Measurements from ENCODE around the gene ATL2. TPM values are rescaled to one million over a fixed set of nuclear protein-coding genes. Genes with fewer than 3 reads are reported as not detected.
"Not testable (repeated sequence)": the region's sequence is repeated elsewhere in the genome, so short reads cannot be mapped to it uniquely, and the experiment has no call there.

Gene ATL2
- total and polyA plus RNA-seq, 2 donors (not counting 1 experiment from before 2014, with no cell fraction given), result 26.5 to 70.7 TPM

DNA sequence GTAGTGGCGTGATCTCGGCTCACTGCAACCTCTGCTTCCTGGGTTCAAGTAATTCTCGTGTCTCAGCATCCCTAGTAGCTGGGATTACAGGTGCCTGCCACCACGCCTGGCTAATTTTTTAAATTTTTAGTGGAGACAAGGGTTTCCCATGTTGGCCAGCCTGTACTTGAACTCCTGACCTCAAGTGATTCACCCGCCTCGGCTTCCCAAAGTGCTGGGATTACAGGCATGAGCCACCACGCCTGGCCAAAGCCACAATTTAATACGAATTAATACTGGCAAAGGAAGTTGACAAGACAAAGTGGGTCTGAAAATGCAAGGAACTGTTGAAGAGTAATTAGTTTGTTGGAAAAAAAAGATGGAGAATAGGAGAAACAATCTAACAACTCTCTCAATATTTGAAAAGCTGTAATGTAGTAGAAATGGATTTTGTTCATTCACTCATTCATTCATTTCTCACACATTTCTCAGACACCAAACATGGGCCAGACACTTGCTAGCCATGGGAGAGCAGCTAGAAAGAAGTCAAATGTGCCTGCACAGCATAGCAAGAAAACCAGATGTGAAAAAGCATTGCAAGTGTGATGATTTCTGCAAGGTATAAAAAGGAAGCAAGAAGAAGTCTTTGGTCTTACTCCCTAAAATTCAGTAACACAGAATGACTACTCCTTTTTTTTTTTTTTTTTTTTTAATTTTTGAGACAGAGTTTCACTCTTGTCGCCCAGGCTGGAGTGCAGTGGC is 39.4 kb upstream of the ATL2 start:
- peak in 1 of 2 donors; percentile 20 for DNase-seq (ENCODE audit: low read depth in 2 of 2)
- no peaks in the 10 kb centered on the region for H3K36me3 ChIP-seq (ENCODE audit: control insufficient read depth, insufficient read depth, low read length)
- H3K79me2 ChIP-seq (ENCODE audit: control insufficient read depth, insufficient read depth, low read length), result no peaks in the 10 kb centered on the region
- H3K9me3 ChIP-seq (ENCODE audit: control insufficient read depth, insufficient read depth, low read depth, low read length), result no peaks in the 10 kb centered on the region
- TF ChIP-seq, protein P1, sequence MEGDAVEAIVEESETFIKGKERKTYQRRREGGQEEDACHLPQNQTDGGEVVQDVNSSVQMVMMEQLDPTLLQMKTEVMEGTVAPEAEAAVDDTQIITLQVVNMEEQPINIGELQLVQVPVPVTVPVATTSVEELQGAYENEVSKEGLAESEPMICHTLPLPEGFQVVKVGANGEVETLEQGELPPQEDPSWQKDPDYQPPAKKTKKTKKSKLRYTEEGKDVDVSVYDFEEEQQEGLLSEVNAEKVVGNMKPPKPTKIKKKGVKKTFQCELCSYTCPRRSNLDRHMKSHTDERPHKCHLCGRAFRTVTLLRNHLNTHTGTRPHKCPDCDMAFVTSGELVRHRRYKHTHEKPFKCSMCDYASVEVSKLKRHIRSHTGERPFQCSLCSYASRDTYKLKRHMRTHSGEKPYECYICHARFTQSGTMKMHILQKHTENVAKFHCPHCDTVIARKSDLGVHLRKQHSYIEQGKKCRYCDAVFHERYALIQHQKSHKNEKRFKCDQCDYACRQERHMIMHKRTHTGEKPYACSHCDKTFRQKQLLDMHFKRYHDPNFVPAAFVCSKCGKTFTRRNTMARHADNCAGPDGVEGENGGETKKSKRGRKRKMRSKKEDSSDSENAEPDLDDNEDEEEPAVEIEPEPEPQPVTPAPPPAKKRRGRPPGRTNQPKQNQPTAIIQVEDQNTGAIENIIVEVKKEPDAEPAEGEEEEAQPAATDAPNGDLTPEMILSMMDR (conservative IDR thresholded peaks at IDR 0.05 in 1 of 2, IDR thresholded peaks at IDR 0.05 in 1 of 2; ENCODE audit: low read depth in 1 of 2, low read length in 2 of 2), result no peak
- no peak for TF ChIP-seq EZH2 (IDR thresholded peaks at IDR 0.05; ENCODE audit: low read length, missing control alignments)
- H3K4me1 ChIP-seq (ENCODE audit: control insufficient read depth, extremely low read depth, insufficient read depth, low read length), result no peaks in the 10 kb centered on the region
- H3K27ac ChIP-seq (ENCODE audit: insufficient read depth, low read length), result no peak overlapping the region
- H3K4me2 ChIP-seq (ENCODE audit: extremely low read depth, insufficient read depth, low read length), result no peak overlapping the region
- peaks cover 5% of the 10 kb centered on the region for H3K27me3 ChIP-seq (ENCODE audit: control insufficient read depth, insufficient read depth, low read length)
- H3K4me3 ChIP-seq (replicated peaks in 1 of 4; ENCODE audit: control extremely low read depth in 1 of 4, insufficient read depth in 1 of 4, low read depth in 3 of 4, low read length in 4 of 4), result no peak overlapping the region
- no peak overlapping the region for H2AFZ ChIP-seq (ENCODE audit: low read length)
- H4K20me1 ChIP-seq (ENCODE audit: control insufficient read depth, extremely low read depth, insufficient read depth, low read length), result no peaks in the 10 kb centered on the region
- no peak overlapping the region for H3K9ac ChIP-seq (ENCODE audit: insufficient read depth, low read length)

DNA sequence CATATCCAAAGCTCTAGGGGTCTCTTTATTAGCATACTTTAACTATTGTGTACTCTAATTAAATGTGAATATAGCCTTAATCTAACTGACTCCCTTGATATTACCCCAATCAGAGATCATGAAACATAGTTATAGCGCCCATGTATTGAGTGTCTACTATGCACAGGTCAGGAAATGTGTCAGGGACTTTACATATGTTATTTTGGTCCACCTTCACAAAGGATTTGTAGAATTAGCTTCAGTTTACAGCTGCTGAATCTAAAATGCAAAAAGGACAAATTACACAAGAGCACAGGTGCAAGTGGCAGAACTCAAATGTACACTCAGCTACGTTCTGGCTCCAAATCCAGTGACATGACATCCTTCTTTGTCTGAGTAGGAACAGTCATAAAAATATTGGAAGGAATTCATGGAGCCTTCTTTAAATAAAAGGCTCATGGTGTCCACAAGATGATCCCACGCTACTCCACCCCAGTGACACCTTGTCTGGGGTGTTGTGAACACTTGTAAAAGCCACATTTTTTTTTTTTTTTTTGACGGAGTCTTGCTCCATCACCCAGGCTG is 38.7 kb upstream of the ATL2 start:
- Histone ChIP-seq H4K20me1 (ENCODE audit: control insufficient read depth, extremely low read depth, insufficient read depth, low read length) (no peaks in the 10 kb centered on the region), H3K4me3 (replicated peaks in 1 of 4; ENCODE audit: control extremely low read depth in 1 of 4, insufficient read depth in 1 of 4, low read depth in 3 of 4, low read length in 4 of 4) (no peak overlapping the region), H3K27me3 (ENCODE audit: control insufficient read depth, insufficient read depth, low read length) (peaks cover 5% of the 10 kb centered on the region), H3K9me3 (ENCODE audit: control insufficient read depth, insufficient read depth, low read depth, low read length) (no peaks in the 10 kb centered on the region), H3K79me2 (ENCODE audit: control insufficient read depth, insufficient read depth, low read length) (no peaks in the 10 kb centered on the region), H3K27ac (ENCODE audit: insufficient read depth, low read length) (no peak overlapping the region), H3K4me2 (ENCODE audit: extremely low read depth, insufficient read depth, low read length) (no peak overlapping the region), H2AFZ (ENCODE audit: low read length) (no peak overlapping the region), H3K9ac (ENCODE audit: insufficient read depth, low read length) (no peak overlapping the region), H3K36me3 (ENCODE audit: control insufficient read depth, insufficient read depth, low read length) (no peaks in the 10 kb centered on the region), H3K4me1 (ENCODE audit: control insufficient read depth, extremely low read depth, insufficient read depth, low read length) (no peaks in the 10 kb centered on the region)
- DNase-seq (ENCODE audit: low read depth in 2 of 2), result no peak
- TF ChIP-seq, protein P1 (conservative IDR thresholded peaks at IDR 0.05 in 1 of 2, IDR thresholded peaks at IDR 0.05 in 1 of 2; ENCODE audit: low read depth in 1 of 2, low read length in 2 of 2), result no peak
- TF ChIP-seq EZH2 (IDR thresholded peaks at IDR 0.05; ENCODE audit: low read length, missing control alignments), result no peak

DNA sequence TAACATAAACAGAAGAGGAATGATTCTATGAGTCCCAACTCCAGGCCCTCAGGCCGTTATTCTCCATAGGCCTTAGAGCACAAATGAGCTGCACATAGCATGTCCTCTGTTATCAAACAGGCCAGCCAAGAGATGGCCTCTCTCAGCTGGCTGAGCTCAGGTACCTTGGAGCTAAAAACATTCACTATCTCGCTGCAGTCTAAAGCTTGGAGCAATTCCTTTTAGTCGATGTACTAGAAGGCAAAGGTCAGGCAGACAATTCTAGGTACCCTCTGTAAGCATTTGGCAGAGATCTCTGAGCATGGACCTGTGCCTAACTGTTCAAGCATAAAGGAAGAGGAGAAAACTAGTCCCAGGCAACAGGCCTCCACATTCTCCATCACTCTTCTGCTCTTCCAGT is 38.0 kb upstream of the ATL2 start:
- Histone ChIP-seq H3K9ac (ENCODE audit: insufficient read depth, low read length) (no peak overlapping the region), H2AFZ (ENCODE audit: low read length) (no peak overlapping the region), H3K4me1 (ENCODE audit: control insufficient read depth, extremely low read depth, insufficient read depth, low read length) (no peaks in the 10 kb centered on the region), H3K79me2 (ENCODE audit: control insufficient read depth, insufficient read depth, low read length) (no peaks in the 10 kb centered on the region), H3K9me3 (ENCODE audit: control insufficient read depth, insufficient read depth, low read depth, low read length) (no peaks in the 10 kb centered on the region), H4K20me1 (ENCODE audit: control insufficient read depth, extremely low read depth, insufficient read depth, low read length) (no peaks in the 10 kb centered on the region), H3K4me3 (replicated peaks in 1 of 4; ENCODE audit: control extremely low read depth in 1 of 4, insufficient read depth in 1 of 4, low read depth in 3 of 4, low read length in 4 of 4) (no peak overlapping the region), H3K27me3 (ENCODE audit: control insufficient read depth, insufficient read depth, low read length) (peaks cover 5% of the 10 kb centered on the region), H3K4me2 (ENCODE audit: extremely low read depth, insufficient read depth, low read length) (no peak overlapping the region), H3K27ac (ENCODE audit: insufficient read depth, low read length) (no peak overlapping the region), H3K36me3 (ENCODE audit: control insufficient read depth, insufficient read depth, low read length) (no peaks in the 10 kb centered on the region)
- DNase-seq (ENCODE audit: low read depth in 2 of 2), result no peak
- no peak for TF ChIP-seq EZH2 (IDR thresholded peaks at IDR 0.05; ENCODE audit: low read length, missing control alignments)
- TF ChIP-seq, protein P1 (conservative IDR thresholded peaks at IDR 0.05 in 1 of 2, IDR thresholded peaks at IDR 0.05 in 1 of 2; ENCODE audit: low read depth in 1 of 2, low read length in 2 of 2), result no peak

DNA sequence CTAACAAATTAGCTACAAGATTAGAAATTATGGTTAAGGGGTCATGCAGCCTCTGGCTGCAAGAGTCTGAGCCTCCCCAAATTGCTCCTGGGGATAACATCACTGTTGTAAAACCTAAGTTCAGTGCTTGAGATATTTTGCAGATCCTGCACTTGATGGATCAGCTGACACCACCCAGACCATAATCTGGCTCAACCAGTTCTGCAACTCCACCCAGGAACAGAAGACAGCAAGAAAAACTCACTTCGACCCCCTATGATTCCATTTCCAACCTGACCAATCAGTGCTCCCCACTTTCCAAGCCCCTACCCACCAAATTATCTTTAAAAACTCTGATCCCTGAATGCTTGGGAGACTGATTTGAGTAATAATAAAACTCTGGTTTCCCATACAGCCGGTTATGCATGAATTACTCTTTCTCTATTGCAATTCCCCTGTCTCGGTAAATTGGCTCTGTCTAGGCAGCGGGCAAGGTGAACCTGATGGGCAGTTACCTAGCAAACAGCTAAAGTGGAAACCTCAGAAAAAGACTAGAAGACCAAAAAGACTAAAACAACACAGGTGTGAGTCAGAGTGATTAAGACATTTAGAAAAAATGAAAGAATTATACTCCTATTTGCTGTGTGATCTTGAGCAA is 35.3 kb upstream of the ATL2 start:
- not testable (repeated sequence) for H3K9ac ChIP-seq (ENCODE audit: insufficient read depth, low read length); H3K36me3 ChIP-seq (ENCODE audit: control insufficient read depth, insufficient read depth, low read length); H3K27me3 ChIP-seq (ENCODE audit: control insufficient read depth, insufficient read depth, low read length); H3K9me3 ChIP-seq (ENCODE audit: control insufficient read depth, insufficient read depth, low read depth, low read length); H2AFZ ChIP-seq (ENCODE audit: low read length); H3K4me3 ChIP-seq (replicated peaks in 1 of 4; ENCODE audit: control extremely low read depth in 1 of 4, insufficient read depth in 1 of 4, low read depth in 3 of 4, low read length in 4 of 4); H3K4me1 ChIP-seq (ENCODE audit: control insufficient read depth, extremely low read depth, insufficient read depth, low read length); H4K20me1 ChIP-seq (ENCODE audit: control insufficient read depth, extremely low read depth, insufficient read depth, low read length); DNase-seq (ENCODE audit: low read depth in 2 of 2); H3K4me2 ChIP-seq (ENCODE audit: extremely low read depth, insufficient read depth, low read length); H3K79me2 ChIP-seq (ENCODE audit: control insufficient read depth, insufficient read depth, low read length); H3K27ac ChIP-seq (ENCODE audit: insufficient read depth, low read length)

All from fibroblast of lung (primary cell).